ENCODE results near the gene HSD17B3.

DNA sequence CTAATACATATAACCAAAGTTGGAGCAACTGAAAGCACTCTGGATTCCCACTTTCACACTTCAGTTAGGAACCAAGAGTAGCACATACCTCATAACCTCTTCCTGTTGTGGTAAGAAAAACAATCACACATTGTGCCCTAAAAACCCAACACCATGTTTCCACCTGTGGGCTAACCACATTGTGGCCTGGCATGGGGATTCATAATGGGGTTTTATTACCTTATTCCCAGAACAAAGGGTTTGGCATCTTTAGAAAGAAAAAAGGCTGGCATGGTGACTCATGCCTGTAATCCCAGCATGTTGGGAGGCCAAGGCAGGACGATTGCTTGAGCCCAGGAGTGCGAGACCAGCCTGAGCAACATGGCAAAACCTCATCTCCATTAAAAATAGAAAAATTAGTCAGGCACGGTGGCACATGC is 60.6 kb downstream of the HSD17B3 start:
- TF ChIP-seq CTCF (conservative IDR thresholded peaks at IDR 0.05), result no peak
- TF ChIP-seq ZFX (IDR thresholded peaks at IDR 0.05), result no peak
